ENCODE results near the gene GAS6.

The GAS6 gene

GRCh38 chr13:113865427-113865826, 1.6 kb upstream of the GAS6 start:
- WGBS, 2 experiments (ENCODE audit: insufficient coverage in 2 of 2), result 89 to 93% methylated on average over 1 to 2 of the region's 4 CpGs
- Histone ChIP-seq H3K27ac (ENCODE audit: low read depth, low read length, severe bottlenecking) (no peak overlapping the region), H3K9me3 (ENCODE audit: control insufficient read depth, low read length) (no peaks in the 10 kb centered on the region), H3K4me1 (ENCODE audit: control insufficient read depth, insufficient read depth, low read length, poor library complexity, severe bottlenecking) (peaks cover 13% of the 10 kb centered on the region), H3K4me3 (ENCODE audit: extremely low read depth, insufficient read depth, low read length, poor library complexity, severe bottlenecking) (no peak overlapping the region), H3K36me3 (ENCODE audit: control insufficient read depth, insufficient read depth, low read length) (no peaks in the 10 kb centered on the region)

DNA sequence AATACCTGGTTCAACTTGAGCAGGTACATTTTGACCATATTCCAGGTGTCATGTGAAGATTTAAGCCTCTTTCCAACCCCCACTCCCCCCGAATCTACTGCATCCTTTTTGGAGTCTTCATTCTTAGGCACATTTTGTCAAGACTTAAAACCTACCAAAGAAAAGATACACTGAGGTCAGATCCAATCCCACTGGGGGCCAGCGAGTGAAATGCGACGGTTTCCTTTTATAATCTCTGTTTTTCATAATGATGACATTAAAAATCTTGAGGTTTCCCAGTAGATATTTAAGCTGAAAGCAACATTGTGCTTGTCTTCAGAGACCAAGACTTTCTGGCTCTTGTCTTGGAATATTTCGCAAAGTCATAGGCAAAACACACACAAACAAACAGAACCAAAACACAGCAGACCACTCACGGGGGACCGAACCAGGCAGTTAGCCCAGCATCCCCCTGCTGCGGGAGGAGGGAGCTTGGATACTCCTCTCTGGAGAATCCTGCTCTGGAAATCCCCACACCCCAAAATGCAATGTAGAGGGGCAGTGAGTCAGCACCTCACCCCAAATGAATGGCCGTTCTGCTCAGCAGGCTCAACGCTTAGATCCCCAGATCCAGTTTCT, 506 bp upstream of the GAS6 start:
- H3K4me3 ChIP-seq (ENCODE audit: extremely low read depth, insufficient read depth, low read length, poor library complexity, severe bottlenecking), result peak overlapping the region; percentile 49
- H3K36me3 ChIP-seq (ENCODE audit: control insufficient read depth, insufficient read depth, low read length), result no peaks in the 10 kb centered on the region
- H3K4me1 ChIP-seq (ENCODE audit: control insufficient read depth, insufficient read depth, low read length, poor library complexity, severe bottlenecking), result peaks cover 24% of the 10 kb centered on the region
- H3K27ac ChIP-seq (ENCODE audit: low read depth, low read length, severe bottlenecking), result no peak overlapping the region
- H3K9me3 ChIP-seq (ENCODE audit: control insufficient read depth, low read length), result no peaks in the 10 kb centered on the region
- 57 to 64% methylated on average over 6 of the region's 10 CpGs for WGBS, 2 experiments (ENCODE audit: insufficient coverage in 2 of 2)

DNA sequence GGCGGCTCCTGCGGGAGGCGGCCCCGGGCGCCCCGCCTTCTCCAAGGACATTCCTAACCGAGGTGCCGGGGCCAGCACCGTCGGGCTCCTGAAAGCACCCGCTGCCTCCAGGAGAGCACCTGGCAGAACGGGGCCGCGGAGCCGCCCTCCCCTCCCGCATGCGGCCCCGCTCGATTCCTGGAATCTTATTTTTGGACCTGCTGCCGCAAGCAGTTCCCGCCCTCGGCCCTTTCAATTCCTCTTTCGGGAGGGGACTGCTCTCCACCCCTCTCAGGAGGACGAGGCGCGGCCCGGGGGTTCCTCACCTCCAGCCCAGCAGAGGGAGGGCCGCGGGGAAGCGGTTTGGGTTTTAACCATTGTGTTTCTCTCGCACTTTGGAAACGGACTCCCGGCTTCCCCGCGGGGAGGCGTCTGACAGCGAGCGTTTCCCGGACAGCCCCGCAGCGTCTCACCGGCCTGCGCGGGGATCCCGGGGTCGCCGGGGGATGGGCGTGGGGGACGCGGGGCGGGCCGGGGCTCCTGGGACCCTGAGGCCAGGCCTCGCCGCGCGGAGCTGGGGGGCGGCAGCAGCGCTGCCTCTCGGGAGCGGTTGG, 849 bp downstream of the GAS6 start:
- Histone ChIP-seq H3K36me3 (ENCODE audit: control insufficient read depth, insufficient read depth, low read length) (no peaks in the 10 kb centered on the region), H3K9me3 (ENCODE audit: control insufficient read depth, low read length) (no peaks in the 10 kb centered on the region), H3K4me3 (ENCODE audit: extremely low read depth, insufficient read depth, low read length, poor library complexity, severe bottlenecking) (peak overlapping the region; percentile 49), H3K27ac (ENCODE audit: low read depth, low read length, severe bottlenecking) (no peak overlapping the region), H3K4me1 (ENCODE audit: control insufficient read depth, insufficient read depth, low read length, poor library complexity, severe bottlenecking) (peaks cover 24% of the 10 kb centered on the region)
- whole genome bisulfite sequencing, 2 experiments (ENCODE audit: insufficient coverage in 2 of 2), result 1 to 5% methylated on average over 43 to 53 of the region's 60 CpGs

GRCh38 chr13:113862191-113862930, 1.5 kb downstream of the GAS6 start:
- WGBS, 2 experiments (ENCODE audit: insufficient coverage in 2 of 2), result 67 to 74% methylated on average over 23 to 30 of the region's 31 CpGs
- Histone ChIP-seq H3K4me1 (ENCODE audit: control insufficient read depth, insufficient read depth, low read length, poor library complexity, severe bottlenecking) (peaks cover 24% of the 10 kb centered on the region), H3K9me3 (ENCODE audit: control insufficient read depth, low read length) (no peaks in the 10 kb centered on the region), H3K27ac (ENCODE audit: low read depth, low read length, severe bottlenecking) (no peak overlapping the region), H3K4me3 (ENCODE audit: extremely low read depth, insufficient read depth, low read length, poor library complexity, severe bottlenecking) (peak overlapping the region; percentile 49), H3K36me3 (ENCODE audit: control insufficient read depth, insufficient read depth, low read length) (no peaks in the 10 kb centered on the region)

GRCh38 chr13:113861433-113862030, 2.3 kb downstream of the GAS6 start:
- WGBS, 2 experiments (ENCODE audit: insufficient coverage in 2 of 2), result 62 to 64% methylated on average over 8 of the region's 12 CpGs
- Histone ChIP-seq H3K4me1 (ENCODE audit: control insufficient read depth, insufficient read depth, low read length, poor library complexity, severe bottlenecking) (peaks cover 24% of the 10 kb centered on the region), H3K9me3 (ENCODE audit: control insufficient read depth, low read length) (no peaks in the 10 kb centered on the region), H3K36me3 (ENCODE audit: control insufficient read depth, insufficient read depth, low read length) (no peaks in the 10 kb centered on the region), H3K4me3 (ENCODE audit: extremely low read depth, insufficient read depth, low read length, poor library complexity, severe bottlenecking) (no peak overlapping the region), H3K27ac (ENCODE audit: low read depth, low read length, severe bottlenecking) (no peak overlapping the region)

DNA sequence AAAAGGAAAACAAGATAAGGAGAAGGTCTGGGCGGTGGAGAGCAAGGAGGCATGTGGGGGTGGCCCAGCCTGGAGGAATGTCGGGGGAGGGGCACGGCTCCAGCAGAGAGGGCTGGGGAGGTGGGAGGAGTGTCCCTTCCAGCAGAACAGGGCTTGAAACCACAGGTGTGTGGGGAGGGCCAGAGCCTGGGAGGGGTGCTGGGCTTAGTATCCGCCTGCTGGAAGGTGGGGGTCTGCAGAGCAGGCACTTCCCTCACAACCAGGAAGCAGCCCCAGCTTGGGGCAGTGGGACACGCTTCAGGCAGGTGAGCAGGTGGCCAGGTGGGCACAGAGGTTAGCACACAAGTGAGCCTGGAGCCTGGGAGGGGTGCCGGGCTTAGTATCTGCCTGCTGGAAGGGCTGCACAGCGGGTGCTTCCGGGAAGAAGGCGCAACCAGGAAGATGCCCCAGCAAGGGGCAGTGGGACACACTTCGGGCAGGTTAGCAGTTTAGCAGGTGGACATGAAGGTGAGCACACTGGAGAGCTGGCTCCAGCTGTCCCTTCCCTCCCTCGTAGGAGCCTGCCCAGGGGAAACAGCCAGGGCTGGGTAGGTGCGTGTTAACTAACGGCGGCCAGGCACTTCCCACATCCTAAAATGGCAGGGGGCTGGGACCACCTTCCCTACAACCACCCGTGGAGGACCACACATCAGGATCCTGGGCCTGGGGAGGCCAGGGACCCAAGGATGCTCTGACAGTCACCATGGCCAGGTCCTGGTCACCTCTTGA, 3.0 kb downstream of the GAS6 start:
- H3K36me3 ChIP-seq (ENCODE audit: control insufficient read depth, insufficient read depth, low read length), result no peaks in the 10 kb centered on the region
- H3K9me3 ChIP-seq (ENCODE audit: control insufficient read depth, low read length), result no peaks in the 10 kb centered on the region
- H3K4me1 ChIP-seq (ENCODE audit: control insufficient read depth, insufficient read depth, low read length, poor library complexity, severe bottlenecking), result peaks cover 24% of the 10 kb centered on the region
- no peak overlapping the region for H3K4me3 ChIP-seq (ENCODE audit: extremely low read depth, insufficient read depth, low read length, poor library complexity, severe bottlenecking)
- H3K27ac ChIP-seq (ENCODE audit: low read depth, low read length, severe bottlenecking), result peak overlapping the region; percentile 57
- 39 to 44% methylated on average over 10 to 15 of the region's 15 CpGs for WGBS, 2 experiments (ENCODE audit: insufficient coverage in 2 of 2)

- H3K4me3 ChIP-seq (ENCODE audit: extremely low read depth, insufficient read depth, low read length, poor library complexity, severe bottlenecking), result no peak overlapping the region
- peaks cover 24% of the 10 kb centered on the region for H3K4me1 ChIP-seq (ENCODE audit: control insufficient read depth, insufficient read depth, low read length, poor library complexity, severe bottlenecking)
- WGBS, 2 experiments (ENCODE audit: insufficient coverage in 2 of 2), result 37 to 50% methylated on average over 11 of the region's 12 CpGs
- no peaks in the 10 kb centered on the region for H3K36me3 ChIP-seq (ENCODE audit: control insufficient read depth, insufficient read depth, low read length)
- peak overlapping the region; percentile 57 for H3K27ac ChIP-seq (ENCODE audit: low read depth, low read length, severe bottlenecking)
- no peaks in the 10 kb centered on the region for H3K9me3 ChIP-seq (ENCODE audit: control insufficient read depth, low read length)
Measured at GRCh38 chr13:113860051-113860664, 3.7 kb downstream of the GAS6 start.

- Histone ChIP-seq H3K4me1 (ENCODE audit: control insufficient read depth, insufficient read depth, low read length, poor library complexity, severe bottlenecking) (peaks cover 28% of the 10 kb centered on the region), H3K27ac (ENCODE audit: low read depth, low read length, severe bottlenecking) (no peak overlapping the region), H3K36me3 (ENCODE audit: control insufficient read depth, insufficient read depth, low read length) (no peaks in the 10 kb centered on the region), H3K9me3 (ENCODE audit: control insufficient read depth, low read length) (no peaks in the 10 kb centered on the region), H3K4me3 (ENCODE audit: extremely low read depth, insufficient read depth, low read length, poor library complexity, severe bottlenecking) (no peak overlapping the region)
- WGBS, 2 experiments (ENCODE audit: insufficient coverage in 2 of 2), result 95% methylated on average over 3 of the region's 4 CpGs
Measured at GRCh38 chr13:113859311-113860050, 4.4 kb downstream of the GAS6 start.

- 84 to 88% methylated on average over 19 to 20 of the region's 20 CpGs for WGBS, 2 experiments (ENCODE audit: insufficient coverage in 2 of 2)
- Histone ChIP-seq H3K4me1 (ENCODE audit: control insufficient read depth, insufficient read depth, low read length, poor library complexity, severe bottlenecking) (peaks cover 31% of the 10 kb centered on the region), H3K36me3 (ENCODE audit: control insufficient read depth, insufficient read depth, low read length) (no peaks in the 10 kb centered on the region), H3K4me3 (ENCODE audit: extremely low read depth, insufficient read depth, low read length, poor library complexity, severe bottlenecking) (no peak overlapping the region), H3K27ac (ENCODE audit: low read depth, low read length, severe bottlenecking) (no peak overlapping the region), H3K9me3 (ENCODE audit: control insufficient read depth, low read length) (no peaks in the 10 kb centered on the region)
Measured at GRCh38 chr13:113857531-113858195, 6.2 kb downstream of the GAS6 start.

All from mesodermal cell (in vitro differentiated cells).